Hepatic stellate cell (primary cell): Measurements from ENCODE around the gene ACTG1.

Experiments used
- DNase-seq: peaks from one replicate; pipeline ENCODE4 v3.0.0; 2011; ENCODE audit warnings: low spot score

Gene ACTG1

GRCh38 chr17:81494626-81495377, 17.8 kb downstream of the ACTG1 start:
- no peak for DNase-seq

GRCh38 chr17:81493198-81494038, 19.2 kb downstream of the ACTG1 start:
- no peak for DNase-seq

- no peak for DNase-seq
These were observed 19.9 kb downstream of the ACTG1 start for GRCh38 chr17:81492706-81493105.

GRCh38 chr17:81492202-81492601, 20.4 kb downstream of the ACTG1 start:
- DNase-seq, result no peak

GRCh38 chr17:81491761-81492160, 20.8 kb downstream of the ACTG1 start:
- no peak for DNase-seq

- no peak for DNase-seq
These were observed 21.4 kb downstream of the ACTG1 start for GRCh38 chr17:81491181-81491581.

GRCh38 chr17:81489998-81490992, 22.3 kb downstream of the ACTG1 start:
- no peak for DNase-seq

GRCh38 chr17:81489012-81489997, 23.3 kb downstream of the ACTG1 start:
- DNase-seq, result peak; percentile 63

- no peak for DNase-seq
These were observed 24.2 kb downstream of the ACTG1 start for GRCh38 chr17:81488276-81488860.

- DNase-seq, result peak; percentile 99
These were observed 24.9 kb downstream of the ACTG1 start for GRCh38 chr17:81487487-81488275.

GRCh38 chr17:81487089-81487486, 25.5 kb downstream of the ACTG1 start:
- DNase-seq, result no peak

GRCh38 chr17:81486199-81486810, 26.3 kb downstream of the ACTG1 start:
- no peak for DNase-seq

GRCh38 chr17:81484195-81484979, 28.2 kb downstream of the ACTG1 start:
- DNase-seq, result peak; percentile 82

GRCh38 chr17:81483862-81484194, 28.8 kb downstream of the ACTG1 start:
- DNase-seq, result no peak

- no peak for DNase-seq
These were observed 29.3 kb downstream of the ACTG1 start for GRCh38 chr17:81483085-81483861.

GRCh38 chr17:81482673-81483072, 29.9 kb downstream of the ACTG1 start:
- DNase-seq, result no peak

GRCh38 chr17:81481815-81482505, 30.6 kb downstream of the ACTG1 start:
- no peak for DNase-seq
